Left colon (tissue), 2 donors: Measurements from ENCODE around the gene BET1L. TPM values are rescaled to one million over a fixed set of nuclear protein-coding genes. Genes with fewer than 3 reads are reported as not detected.
A peak's percentile ranks its signal among the peaks of the same experiment; 100 is the strongest.

Source experiments
- ATAC-seq: fragments of 200-7000 bp; cut with Tn5 transposase; one replicate; pipeline ENCODE4 v1.9.1; 2020; ENCODE audit warnings: mild to moderate bottlenecking, moderate library complexity
- DNase-seq, 2 donors: peaks; one replicate each; pipeline ENCODE4 v3.0.0-alpha.2; 2020
- intact Hi-C, 2 donors: fragments of 100-400 bp; cut with DNase I in 1 of 2; cut with micrococcal nuclease in 1 of 2; formaldehyde crosslinking; loops; one replicate each; pipeline versions ENCODE4 v1.11.2 to v1.14.0; 2022; cut with DNase I, micrococcal nuclease
- total RNA-seq, 2 donors: library from RNA; stranded (reverse); fragmentation: NEBNext Ultra II Directional; extraction: Animal tissue kit (Norgen Biotek cat#: 25700); gene quantifications; one replicate each; pipeline ENCODE4 v1.2.1, GENCODE V29; 2021
- donor health status: DM: no; HTN: no; CAD: no.
- donor health status: DM: yes; HTN: yes; CAD: no.

The BET1L gene
- total RNA-seq, 2 donors from 2014 or later: 55.8 to 69.0 TPM

GRCh38 chr11:213111-213510 is 5.9 kb upstream of the BET1L start:
- ATAC-seq (no peak), DNase-seq (no peak)
- intact Hi-C loops: no loop called here

- DNase-seq (no peak), ATAC-seq (no peak)
- intact Hi-C loops: no loop called here
Measured at GRCh38 chr11:212150-213100, 5.2 kb upstream of the BET1L start.

GRCh38 chr11:211741-212140 is 4.5 kb upstream of the BET1L start:
- no peak for DNase-seq
- no peak for ATAC-seq
- intact Hi-C loops: no loop called here

GRCh38 chr11:211295-211694 is 4.1 kb upstream of the BET1L start:
- DNase-seq (peak in 1 of 2 donors; percentile 13), ATAC-seq (no peak)
- intact Hi-C loops: no loop called here

GRCh38 chr11:210803-211180 is 3.6 kb upstream of the BET1L start:
- intact Hi-C loops: no loop called here
- DNase-seq (peak in 1 of 2 donors; percentile 2), ATAC-seq (no peak)

- intact Hi-C loops: no loop called here
- DNase-seq (peak in 1 of 2 donors; percentile 3), ATAC-seq (no peak)
Measured at GRCh38 chr11:210122-210802, 3.1 kb upstream of the BET1L start.

- intact Hi-C loops: no loop called here
- peak in 1 of 2 donors; percentile 31 for DNase-seq
- ATAC-seq: no peak
Measured at GRCh38 chr11:209275-210121, 2.3 kb upstream of the BET1L start.

GRCh38 chr11:208917-209260 is 1.7 kb upstream of the BET1L start:
- DNase-seq (peak in 1 of 2 donors; percentile 51), ATAC-seq (no peak)
- intact Hi-C loops: no loop called here

- ATAC-seq (peak; percentile 69), DNase-seq (peak; percentile 85 to 89)
- intact Hi-C loops: no loop called here
Measured at GRCh38 chr11:208181-208916, 1.1 kb upstream of the BET1L start.

GRCh38 chr11:207863-208180 is 623 bp upstream of the BET1L start:
- intact Hi-C loops: no loop called here
- DNase-seq: no peak
- ATAC-seq: peak; percentile 11

- ATAC-seq (peak; percentile 52), DNase-seq (peak; percentile 63 to 66)
- intact Hi-C loops: no loop called here
Measured at GRCh38 chr11:206526-207207, 532 bp downstream of the BET1L start.

GRCh38 chr11:206002-206384 is 1.2 kb downstream of the BET1L start:
- no peak for DNase-seq
- ATAC-seq: no peak
- intact Hi-C loops: no loop called here

- DNase-seq: no peak
- intact Hi-C loops: no loop called here
- no peak for ATAC-seq
Measured at GRCh38 chr11:205221-206001, 1.8 kb downstream of the BET1L start.

GRCh38 chr11:204587-205109 is 2.6 kb downstream of the BET1L start:
- intact Hi-C loops: no loop called here
- ATAC-seq: no peak
- DNase-seq: no peak

- intact Hi-C loops: no loop called here
- ATAC-seq: no peak
- DNase-seq: no peak
Measured at GRCh38 chr11:203945-204586, 3.1 kb downstream of the BET1L start.

GRCh38 chr11:203056-203944 is 3.9 kb downstream of the BET1L start:
- DNase-seq (no peak), ATAC-seq (no peak)
- intact Hi-C loops: no loop called here
